GM20431 (cell line): Measurements from ENCODE around the gene TPRG1L.
"Not testable (repeated sequence)": the region's sequence is repeated elsewhere in the genome, so short reads cannot be mapped to it uniquely, and the experiment has no call there.

Source experiments
- in situ Hi-C: fragments of 300-500 bp; cut with MseI, MboI; formaldehyde crosslinking; loops from one replicate; pipeline ENCODE4 v1.15.0; 2020; ENCODE audit warnings: low sequenced_read_pairs; ENCODE audit not compliant: unreplicated experiment

The TPRG1L gene

DNA sequence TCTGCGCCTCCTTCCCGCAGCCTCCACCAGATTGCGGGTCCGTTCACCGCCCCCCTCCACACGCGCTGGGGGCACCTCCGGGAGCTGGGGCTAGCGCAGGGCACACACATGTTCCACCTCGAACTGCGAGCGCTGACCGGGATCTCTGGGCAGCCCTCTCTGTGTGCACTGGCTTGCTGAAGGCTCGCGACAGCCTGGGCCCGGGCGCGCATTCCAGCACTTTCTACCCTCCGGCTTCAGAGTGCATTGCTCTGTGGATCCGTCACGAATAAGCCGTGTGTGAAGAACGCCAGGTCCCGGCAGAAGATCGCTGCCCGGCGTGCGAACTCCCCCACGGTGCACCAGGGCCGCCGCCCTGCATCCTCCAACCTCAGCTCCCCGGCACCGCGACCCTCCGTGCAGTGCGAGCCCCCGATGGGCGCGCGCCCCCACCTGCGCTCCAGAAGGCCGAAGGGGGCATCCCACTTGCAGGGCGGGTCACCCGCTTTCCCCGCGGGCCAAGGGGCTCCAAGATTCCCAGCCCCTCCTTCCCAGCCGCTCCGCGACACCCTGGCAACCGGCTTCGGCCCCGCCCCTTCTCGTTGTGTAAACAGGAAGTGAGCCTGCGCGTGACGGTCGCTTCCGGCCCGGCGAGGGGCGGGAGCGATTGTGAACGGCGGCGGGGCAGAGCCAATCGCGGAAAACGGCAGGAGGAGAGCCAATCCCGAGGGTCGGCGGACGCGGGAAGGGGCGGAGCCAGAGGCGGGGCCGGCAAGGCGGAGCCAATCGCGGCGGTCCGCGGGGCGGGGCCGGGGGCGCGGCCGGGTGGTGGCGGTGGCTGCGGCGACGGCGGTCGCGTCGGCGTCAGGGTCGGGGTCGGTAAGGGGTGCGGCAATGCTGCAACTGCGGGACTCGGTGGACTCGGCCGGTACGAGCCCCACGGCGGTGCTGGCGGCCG is at the start of gene TPRG1L:
TPRG1L (plus strand) TSS at position 816 of the 937 bp plus-strand sequence; CDS start at position 874, 58 bp downstream.
- in situ Hi-C loops = loop anchor here (10.0 kb wide), 1 partner anchor 100 kb away; no protein-coding TSS in a partner anchor

DNA sequence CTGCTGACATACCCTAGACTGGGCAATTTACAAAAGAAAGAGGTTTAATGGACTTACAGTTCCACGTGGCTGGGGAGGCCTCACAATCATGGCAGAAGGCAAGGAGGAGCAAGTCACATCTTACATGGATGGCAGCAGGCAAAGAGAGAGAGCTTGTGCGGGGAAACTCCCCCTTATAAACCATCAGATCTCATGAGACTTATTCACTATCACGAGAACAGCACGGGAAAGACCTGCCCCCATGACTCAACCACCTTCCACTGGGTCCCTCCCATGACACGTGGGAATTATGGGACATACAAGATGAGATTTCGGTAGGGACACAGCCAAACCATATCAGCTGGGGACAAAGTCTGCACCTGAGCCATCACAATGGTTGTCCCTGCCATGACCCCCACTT is 49.3 kb upstream of the TPRG1L start:
- in situ Hi-C loops = not testable (repeated sequence)

DNA sequence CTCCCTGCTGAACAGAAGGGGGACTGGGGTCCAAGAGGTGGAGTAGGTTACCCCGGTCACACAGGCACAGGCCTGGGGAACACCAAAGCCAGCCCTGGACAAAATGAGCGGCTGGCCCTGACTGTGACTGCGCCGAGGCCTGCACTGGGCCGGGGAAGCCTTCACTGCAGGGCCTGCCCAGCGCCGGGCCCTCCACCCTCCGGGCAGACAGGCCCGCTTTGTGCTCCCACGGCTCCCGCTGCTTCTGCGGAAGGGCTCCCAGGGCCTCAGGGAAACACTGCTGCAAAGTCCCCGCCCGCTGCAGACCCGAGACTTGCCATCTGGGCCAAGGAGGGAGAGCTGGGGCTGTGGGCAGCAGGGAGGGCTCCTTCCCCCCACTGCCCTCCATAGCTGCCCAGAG is 48.8 kb upstream of the TPRG1L start:
- in situ Hi-C loops = no loop called here

DNA sequence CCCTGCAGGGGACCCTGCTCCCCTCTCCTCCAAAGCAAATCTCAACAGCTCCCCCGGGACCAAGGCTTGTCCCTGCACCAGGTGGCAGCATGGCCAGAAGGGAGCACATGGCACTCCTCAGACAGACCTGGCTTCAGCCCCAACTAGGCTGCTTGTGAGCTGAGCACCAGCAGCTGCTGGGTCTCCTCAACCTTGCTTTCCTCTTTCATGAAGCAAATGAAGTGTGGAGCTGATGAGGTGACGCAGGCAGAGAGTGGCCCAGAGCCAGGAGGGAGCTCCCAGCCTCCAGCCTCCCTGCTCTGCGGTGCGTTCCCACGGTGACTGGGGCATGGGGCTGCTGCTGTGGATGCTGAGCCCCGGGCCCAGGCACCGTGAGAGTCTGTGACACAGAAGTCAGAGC is 47.5 kb upstream of the TPRG1L start:
- in situ Hi-C loops = no loop called here

DNA sequence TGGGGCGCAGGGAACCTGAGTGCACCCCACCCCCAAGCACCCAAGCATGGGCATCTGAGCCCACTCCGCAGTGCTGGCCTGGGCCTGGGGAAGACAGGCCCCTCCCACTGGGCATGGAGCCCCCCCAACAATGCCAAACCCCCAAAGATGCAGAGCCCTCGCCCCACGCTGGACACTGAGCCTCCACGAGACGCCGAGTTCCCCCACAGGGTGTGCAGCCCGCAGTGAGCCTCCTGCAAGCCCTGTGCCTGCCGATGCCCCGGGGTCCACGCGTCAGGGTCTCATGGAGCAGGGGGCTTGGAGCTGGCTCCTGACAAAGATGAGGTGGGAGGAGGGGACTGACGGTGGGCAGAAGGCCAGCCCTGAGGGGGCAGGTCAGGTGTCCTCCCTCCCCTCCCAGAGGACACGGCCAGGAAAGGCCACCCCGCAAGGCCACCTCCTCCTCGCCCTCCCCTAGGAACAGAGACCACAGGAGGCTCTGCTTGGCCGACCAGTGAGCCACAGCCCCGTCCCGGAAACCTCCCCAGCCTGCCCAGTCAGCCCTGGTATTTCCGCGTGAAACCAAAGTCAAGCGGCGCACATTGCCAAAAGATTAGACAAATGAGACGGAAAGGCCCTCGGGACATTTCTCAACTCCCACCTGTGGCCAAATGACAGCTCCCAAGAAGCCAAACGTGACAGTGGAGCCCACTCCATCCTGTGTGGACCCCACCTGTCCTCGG is 46.9 kb upstream of the TPRG1L start:
- in situ Hi-C loops = no loop called here

DNA sequence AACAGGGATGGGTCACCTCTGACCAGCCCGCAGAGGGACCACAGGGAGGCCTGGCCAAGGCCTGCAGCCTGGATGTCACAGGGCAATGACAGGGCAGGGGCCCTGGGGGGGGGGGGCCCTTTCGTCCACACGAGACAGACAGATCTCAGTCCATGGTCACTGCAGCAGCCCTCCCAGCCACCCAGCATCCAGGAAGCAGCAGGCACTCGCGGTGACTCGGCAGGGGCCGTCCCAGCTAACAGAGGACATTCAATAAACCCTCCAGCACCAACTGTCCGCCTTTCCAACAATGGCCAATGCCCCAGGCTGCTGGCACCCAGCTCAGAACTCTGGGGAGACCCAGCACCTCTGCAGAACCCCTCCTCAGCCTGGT is 46.4 kb upstream of the TPRG1L start:
- in situ Hi-C loops = no loop called here

DNA sequence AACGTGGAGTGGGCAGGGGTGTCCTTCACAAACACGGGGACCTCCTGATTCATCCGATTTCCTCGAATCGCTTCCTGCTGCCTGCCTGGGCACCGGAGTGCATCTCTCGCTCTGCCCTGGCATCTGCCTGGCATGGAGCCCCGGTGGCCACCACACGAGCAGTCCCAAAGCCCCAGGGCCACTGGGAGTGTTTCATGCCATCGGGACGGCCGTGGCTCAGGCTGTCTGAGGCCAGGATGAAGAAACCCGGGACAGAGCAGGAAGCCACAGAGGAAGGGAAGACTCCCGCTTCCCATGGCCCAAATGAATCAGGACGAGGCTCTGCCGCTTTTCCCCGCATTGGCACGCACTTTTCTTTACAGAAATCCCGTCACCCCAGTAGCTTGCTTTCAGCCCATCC is 45.9 kb upstream of the TPRG1L start:
- in situ Hi-C loops = no loop called here

DNA sequence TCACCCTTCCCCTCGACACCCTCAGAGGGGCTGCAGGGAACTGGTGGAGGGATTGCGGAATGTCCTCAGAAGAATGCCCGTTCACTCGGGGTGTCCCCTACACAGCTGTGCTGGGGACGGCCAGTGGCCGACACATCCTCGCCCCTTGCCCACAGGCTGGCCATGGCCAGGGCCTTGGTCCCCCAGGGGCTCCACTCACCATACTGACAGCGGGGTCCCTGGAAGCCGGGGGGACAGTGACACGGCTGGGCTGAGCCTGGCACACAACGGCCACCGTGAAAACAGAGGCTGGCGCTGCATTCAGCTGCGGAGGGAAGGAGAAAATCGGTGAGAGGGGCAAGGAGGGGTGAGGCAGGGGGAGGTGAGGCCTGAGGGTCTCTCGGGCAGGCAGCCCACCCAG is 45.2 kb upstream of the TPRG1L start:
- in situ Hi-C loops = no loop called here

DNA sequence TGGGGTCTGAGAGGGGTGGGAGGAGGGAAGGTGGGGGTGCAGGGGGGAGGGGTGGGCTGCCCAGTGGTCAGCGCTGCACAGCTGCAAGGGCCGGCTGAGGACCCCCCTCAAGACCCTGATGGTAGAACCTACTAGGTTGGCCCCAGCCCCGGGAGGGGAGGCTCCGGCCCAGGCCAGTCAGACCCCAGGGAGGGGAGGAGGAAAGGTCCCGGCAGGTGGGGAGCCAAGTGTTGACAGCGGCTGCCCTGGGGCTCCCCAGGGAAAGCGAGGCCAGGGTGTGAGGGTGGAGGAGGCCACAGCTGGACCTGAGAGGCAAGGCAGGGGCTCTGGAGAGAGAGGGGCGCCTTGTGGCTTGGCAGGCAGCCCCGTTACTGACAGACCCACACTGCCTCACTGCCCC is 44.6 kb upstream of the TPRG1L start:
- in situ Hi-C loops = no loop called here

DNA sequence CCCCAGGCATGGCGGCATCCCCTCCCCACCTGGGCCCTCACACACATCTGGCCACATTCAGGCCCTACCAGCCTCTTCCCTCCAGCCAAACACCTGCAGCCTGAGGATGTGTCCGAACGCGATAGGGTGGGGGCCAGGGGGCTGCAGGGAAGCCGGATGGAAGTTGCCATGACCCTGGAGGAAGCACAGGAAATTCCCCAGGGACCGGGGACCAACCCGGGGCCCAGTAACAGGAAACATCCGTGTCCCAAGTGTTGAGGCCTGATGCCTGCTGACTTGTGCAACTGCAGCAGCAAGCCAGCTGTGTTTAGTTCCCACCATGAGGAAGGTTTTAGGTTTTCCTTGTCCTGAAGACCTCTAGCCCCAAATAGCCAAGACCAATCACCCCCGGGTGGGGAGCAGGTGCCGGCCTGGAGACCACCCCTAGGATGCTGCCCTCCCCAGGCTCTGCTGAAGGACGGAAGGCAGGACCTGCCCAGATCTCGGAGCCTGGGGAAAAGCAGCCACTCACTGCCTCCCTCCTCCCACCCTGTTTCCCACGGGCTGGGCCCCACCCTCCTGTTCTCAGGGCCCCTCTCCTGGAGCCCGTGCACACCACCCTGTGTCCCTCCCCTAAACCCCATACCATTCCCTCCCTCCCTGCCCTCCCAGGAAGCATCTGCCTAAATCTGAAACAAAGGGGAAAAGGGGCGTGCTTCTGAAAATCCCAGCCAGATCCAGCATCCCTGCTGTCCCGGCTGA is 43.3 kb upstream of the TPRG1L start:
- in situ Hi-C loops = no loop called here

DNA sequence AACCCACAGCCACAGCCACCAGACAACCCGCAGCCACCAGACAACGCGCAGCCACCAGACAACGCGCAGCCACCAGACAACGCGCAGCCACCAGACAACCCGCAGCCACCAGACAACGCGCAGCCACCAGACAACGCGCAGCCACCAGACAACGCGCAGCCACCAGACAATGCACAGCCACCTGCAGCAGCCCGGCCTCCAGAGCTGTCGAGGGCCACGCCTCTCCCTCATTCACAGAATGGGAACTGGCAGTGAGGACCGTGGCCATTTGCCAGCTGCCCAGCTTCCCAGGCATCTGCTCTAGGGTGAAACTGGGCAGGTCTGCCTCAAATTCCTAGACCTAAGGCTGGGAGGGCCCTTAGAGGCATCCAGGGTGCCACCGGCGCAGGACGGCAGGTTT is 41.1 kb upstream of the TPRG1L start:
- in situ Hi-C loops = not testable (repeated sequence)

DNA sequence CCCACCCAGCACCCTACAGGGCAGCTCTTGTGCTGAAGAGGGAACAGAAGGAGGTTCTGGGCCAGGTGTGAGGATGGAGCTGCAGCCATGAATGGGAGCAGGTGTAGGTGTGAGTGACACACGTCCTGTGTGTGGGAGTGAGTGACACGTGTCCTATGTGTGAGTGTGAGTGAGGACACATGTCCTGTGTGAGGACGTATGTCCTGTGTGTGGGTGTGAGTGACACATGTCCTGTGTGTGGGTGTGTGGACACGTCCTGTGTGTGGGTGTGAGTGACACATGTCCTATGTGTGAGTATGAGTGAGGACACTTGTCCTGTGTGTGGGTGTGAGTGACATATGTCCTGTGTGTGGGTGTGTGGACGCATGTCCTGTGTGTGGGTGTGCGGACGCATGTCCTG is 39.9 kb upstream of the TPRG1L start:
- in situ Hi-C loops = no loop called here

DNA sequence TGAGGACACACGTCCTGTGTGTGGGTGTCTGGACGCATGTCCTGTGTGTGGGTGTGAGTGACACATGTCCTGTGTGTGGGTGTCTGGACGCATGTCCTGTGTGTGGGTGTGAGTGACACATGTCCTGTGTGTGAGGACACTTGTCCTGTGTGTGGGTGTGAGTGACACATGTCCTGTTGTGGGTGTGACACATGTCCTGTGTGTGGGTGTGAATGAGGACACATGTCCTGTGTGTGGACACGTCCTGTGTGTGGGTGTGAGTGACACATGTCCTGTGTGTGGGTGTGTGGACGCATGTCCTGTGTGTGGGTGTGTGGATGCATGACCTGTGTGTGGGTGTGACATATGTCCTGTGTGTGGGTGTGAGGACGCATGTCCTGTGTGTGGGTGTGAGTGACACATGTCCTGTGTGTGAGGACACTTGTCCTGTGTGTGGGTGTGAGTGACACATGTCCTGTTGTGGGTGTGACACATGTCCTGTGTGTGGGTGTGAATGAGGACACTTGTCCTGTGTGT is 39.4 kb upstream of the TPRG1L start:
- in situ Hi-C loops = not testable (repeated sequence)

DNA sequence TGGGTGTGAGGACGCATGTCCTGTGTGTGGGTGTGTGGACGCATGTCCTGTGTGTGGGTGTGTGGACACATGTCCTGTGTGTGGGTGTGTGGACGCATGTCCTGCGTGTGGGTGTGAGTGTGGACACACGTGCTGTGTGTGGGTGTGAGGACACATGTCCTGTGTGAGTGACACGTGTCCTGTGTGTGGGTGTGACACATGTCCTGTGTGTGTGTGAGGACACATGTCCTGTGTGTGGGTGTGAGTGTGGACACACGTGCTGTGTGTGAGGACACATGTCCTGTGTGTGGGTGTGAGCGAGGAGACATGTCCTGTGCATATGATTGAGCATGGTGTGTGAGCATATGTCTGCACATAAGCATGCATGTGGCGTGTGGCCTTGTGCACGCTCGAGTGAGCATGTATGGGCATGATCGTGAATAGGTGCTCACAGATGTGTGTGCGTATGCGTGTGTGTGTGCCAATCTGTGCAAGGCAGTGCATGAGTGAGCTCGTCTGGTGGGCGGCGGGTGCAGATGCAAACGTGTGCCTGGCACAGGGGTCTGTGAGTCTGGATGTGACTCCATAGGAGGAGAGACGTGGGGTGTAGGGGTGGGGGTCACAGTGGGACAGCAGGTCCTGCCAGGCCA is 38.8 kb upstream of the TPRG1L start:
- in situ Hi-C loops = no loop called here

DNA sequence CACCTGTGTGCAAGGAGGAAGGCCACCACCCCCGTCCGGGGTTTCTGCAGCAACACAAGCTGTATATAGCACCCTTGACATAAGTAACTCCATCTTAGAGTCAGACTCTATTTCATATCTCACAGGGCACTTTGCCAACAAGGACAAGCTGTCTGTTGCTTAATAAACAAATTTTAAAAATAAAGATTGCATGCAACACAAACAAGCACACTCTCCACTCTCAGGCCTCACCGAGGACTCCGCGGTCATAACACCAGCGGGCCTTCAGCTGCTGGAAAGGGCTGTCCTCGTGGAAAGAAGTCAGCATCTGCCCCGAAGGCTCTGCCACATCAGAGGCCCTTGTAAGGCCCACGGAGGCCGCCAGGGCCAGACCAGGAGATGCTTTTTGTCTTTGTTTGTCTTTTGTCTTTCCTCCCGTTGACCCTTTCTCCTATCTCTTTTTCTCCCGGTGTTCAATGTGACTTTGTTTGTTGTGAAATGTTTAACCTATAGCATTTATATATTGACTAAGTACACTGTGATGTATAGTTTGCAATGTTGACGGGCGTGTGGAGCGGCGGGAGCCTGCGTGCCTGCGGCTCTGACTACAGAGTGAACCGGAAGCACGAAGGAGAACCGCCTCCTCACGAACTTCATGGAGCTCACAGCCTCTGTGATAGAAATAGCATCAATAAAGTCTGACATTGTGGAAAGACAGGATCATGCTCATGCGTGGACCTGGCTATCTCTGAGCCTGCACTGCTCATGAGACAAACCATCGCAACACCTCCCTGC is 37.6 kb upstream of the TPRG1L start:
- in situ Hi-C loops = no loop called here

DNA sequence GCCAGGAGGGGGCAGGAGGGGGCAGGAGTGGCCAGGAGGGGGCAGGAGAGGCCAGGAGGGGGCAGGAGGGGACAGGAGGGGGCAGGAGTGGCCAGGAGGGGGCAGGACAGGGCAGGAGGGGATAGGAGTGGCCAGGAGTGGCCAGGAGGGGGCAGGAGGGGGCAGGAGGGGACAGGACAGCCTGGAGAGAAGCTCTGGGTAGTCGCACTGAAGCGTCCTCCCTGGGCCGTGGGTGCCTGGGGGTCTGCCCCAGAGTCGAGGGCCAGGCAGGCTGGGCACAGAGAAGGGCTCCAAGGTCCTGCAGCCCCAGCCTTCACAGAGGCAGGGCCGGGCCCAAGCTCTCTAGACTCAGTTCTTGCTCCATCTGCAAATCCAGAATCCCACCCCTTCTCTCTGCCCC is 36.4 kb upstream of the TPRG1L start:
- in situ Hi-C loops = no loop called here

DNA sequence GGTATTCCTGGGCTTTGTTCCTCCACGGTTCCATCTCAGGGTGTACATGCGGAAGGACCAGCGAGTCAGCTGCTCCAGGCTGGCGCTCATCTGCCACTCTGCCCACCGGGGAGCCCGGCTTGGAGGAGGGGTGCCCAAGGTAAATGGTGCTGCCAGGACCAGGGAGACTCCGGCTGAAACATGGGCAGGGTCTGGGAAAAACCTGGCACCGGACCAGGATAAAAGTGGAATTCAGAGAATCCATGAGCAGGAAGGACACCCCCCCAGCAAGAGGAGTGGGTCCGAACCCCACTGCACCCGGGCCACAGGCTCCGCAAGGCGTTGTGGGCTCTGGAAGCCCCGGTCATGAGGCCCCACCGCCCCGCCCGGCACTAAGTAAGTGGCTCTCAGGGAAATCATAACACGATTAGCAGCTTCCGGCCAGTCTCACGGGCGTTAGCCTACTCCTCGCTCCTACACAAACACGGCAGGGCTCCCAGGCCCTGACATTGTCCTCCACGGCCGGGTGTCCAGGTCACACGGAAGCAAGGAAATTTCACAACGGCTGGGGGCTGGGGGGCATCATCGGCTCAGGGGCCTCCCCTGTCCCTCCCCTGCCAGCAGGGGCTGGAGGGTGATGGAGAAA is 34.6 kb upstream of the TPRG1L start:
- in situ Hi-C loops = no loop called here

DNA sequence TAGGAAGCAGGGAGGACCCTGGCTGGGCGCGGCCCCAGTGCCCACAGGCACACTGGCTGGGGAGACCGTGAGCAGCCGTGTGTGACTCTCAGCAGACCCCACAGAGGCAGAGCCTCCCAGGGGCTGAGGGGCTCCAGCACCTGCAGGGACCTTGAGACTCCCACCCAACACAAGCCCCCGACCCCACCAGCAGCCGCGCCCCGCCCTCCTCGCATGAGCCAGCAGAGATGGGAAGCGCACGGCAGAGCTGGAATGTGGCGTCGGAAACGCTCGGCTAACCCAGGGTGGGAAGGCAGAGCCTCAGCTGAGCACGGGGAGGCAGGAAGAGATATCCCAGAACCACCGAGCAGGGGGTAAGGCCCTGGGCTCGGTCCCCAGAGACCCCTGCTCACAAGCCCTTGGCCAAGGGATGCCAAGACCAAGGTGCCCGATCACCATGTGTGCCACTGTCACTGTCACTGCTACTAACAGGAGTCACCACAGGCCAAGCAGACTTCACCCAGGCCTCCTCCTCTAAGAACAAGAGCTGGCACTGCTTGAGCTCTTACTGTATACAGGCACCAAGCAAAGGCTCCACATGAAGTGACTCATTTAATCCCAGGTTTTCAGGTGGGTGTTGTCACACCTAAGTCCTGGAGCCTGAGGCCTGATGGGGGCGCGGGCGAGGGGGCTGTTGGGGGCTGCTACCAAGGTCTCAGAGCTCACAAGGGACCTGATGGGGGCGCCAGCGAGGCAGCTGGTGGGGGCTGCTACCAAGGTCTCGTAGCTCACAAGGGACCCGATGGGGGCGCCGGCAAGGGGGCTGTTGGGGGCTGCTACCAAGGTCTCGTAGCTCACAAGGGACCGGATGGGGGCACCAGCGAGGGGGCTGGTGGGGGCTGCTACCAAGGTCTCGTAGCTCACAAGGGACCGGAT is 33.6 kb upstream of the TPRG1L start:
- in situ Hi-C loops = no loop called here
